Activated CD4-positive, alpha-beta memory T cell treated with anti-CD3 and anti-CD28 coated beads for 36 hours (primary cell): ENCODE measurements around the gene BICC1. TPM values are rescaled to one million over a fixed set of nuclear protein-coding genes. Genes with fewer than 3 reads are reported as not detected.

Experiments
- CTCF ChIA-PET: fragments of 350-600 bp; sonication (Branson Sonifier 250); formaldehyde crosslinking; loops from one replicate; lab custom pipeline; 2021; ENCODE audit warnings: antibody characterized with exemption, inconsistent platforms; lab: Charles Lee
- POLR2A ChIA-PET: fragments of 350-600 bp; sonication (Branson Sonifier 250); formaldehyde crosslinking; loops from one replicate; lab custom pipeline; 2021; ENCODE audit warnings: antibody characterized with exemption; lab: Charles Lee
- DNase-seq: peaks from one replicate; pipeline ENCODE4 v3.0.0-alpha.2; 2020
- H3K27ac Mint-ChIP-seq: one replicate; pipeline ENCODE4 v1.8.0; 2021; ENCODE audit warnings: mixed read lengths
- H3K27me3 Mint-ChIP-seq: one replicate; pipeline ENCODE4 v1.8.0; 2021; ENCODE audit warnings: mixed read lengths
- H3K36me3 Mint-ChIP-seq: one replicate; pipeline ENCODE4 v1.8.0; 2021; ENCODE audit warnings: mixed read lengths
- H3K4me1 Mint-ChIP-seq: one replicate; pipeline ENCODE4 v1.8.0; 2021; ENCODE audit warnings: low read depth, mixed read lengths
- H3K4me3 Mint-ChIP-seq: one replicate; pipeline ENCODE4 v1.8.0; 2021; ENCODE audit warnings: mild to moderate bottlenecking, mixed read lengths
- H3K9me3 Mint-ChIP-seq: one replicate; pipeline ENCODE4 v1.8.0; 2021; ENCODE audit warnings: mixed read lengths
- intact Hi-C: fragments of 100-400 bp; cut with micrococcal nuclease; formaldehyde crosslinking; loops from one replicate; pipeline ENCODE4 v1.15.1; 2023
- total RNA-seq, 2 experiments: library from RNA; stranded (reverse); gene quantifications; one replicate each; pipeline ENCODE4 v1.2.3, GENCODE V29; 2021

BICC1 gene
- total RNA-seq, 2 experiments from 2014 or later: not detected

GRCh38 chr10:58817201-58817846 lies 304.7 kb downstream of the BICC1 start:
- Mint-ChIP-seq H3K36me3 (no peaks in the 10 kb centered on the region), H3K27me3 (peaks cover 2% of the 10 kb centered on the region), H3K4me1 (no peaks in the 10 kb centered on the region), H3K4me3 (no peak overlapping the region), H3K9me3 (no peaks in the 10 kb centered on the region), H3K27ac (no peak overlapping the region)
- CTCF ChIA-PET: no interaction called here
- intact Hi-C loops: no loop called here
- no peak for DNase-seq
- POLR2A ChIA-PET: no interaction called here

- no peaks in the 10 kb centered on the region for H3K9me3 Mint-ChIP-seq
- H3K27ac Mint-ChIP-seq: no peak overlapping the region
- ChIA-PET CTCF (no interaction called here), POLR2A (no interaction called here)
- DNase-seq: no peak
- H3K36me3 Mint-ChIP-seq: no peaks in the 10 kb centered on the region
- peaks cover 2% of the 10 kb centered on the region for H3K27me3 Mint-ChIP-seq
- H3K4me3 Mint-ChIP-seq: no peak overlapping the region
- intact Hi-C loops: no loop called here
- no peaks in the 10 kb centered on the region for H3K4me1 Mint-ChIP-seq
Measured at GRCh38 chr10:58818900-58819299, 306.2 kb downstream of the BICC1 start.

- Mint-ChIP-seq H3K9me3 (no peaks in the 10 kb centered on the region), H3K36me3 (no peaks in the 10 kb centered on the region), H3K4me1 (no peaks in the 10 kb centered on the region), H3K27ac (no peak overlapping the region), H3K4me3 (no peak overlapping the region), H3K27me3 (peaks cover 2% of the 10 kb centered on the region)
- intact Hi-C loops: no loop called here
- DNase-seq: no peak
- POLR2A ChIA-PET: no interaction called here
- CTCF ChIA-PET: no interaction called here
Measured at GRCh38 chr10:58820386-58820785, 307.7 kb downstream of the BICC1 start.

- intact Hi-C loops: no loop called here
- H3K27ac Mint-ChIP-seq: no peak overlapping the region
- H3K36me3 Mint-ChIP-seq: no peaks in the 10 kb centered on the region
Measured at GRCh38 chr10:58820861-58821751, 308.4 kb downstream of the BICC1 start.

GRCh38 chr10:58821752-58822056 lies 309.0 kb downstream of the BICC1 start:
- H3K4me3 Mint-ChIP-seq: no peak overlapping the region
- no peak overlapping the region for H3K27ac Mint-ChIP-seq
- no peaks in the 10 kb centered on the region for H3K36me3 Mint-ChIP-seq
- DNase-seq: no peak
- no peaks in the 10 kb centered on the region for H3K9me3 Mint-ChIP-seq
- POLR2A ChIA-PET: no interaction called here
- H3K27me3 Mint-ChIP-seq: no peaks in the 10 kb centered on the region
- H3K4me1 Mint-ChIP-seq: no peaks in the 10 kb centered on the region
- CTCF ChIA-PET: interaction anchor here (0.7 kb wide), 1 partner anchor 743 kb away, joined by 3 read pairs; no protein-coding TSS in a partner anchor
- intact Hi-C loops: no loop called here

More at GRCh38 chr10:58820861-58821751, 308.4 kb downstream of the BICC1 start:
- Mint-ChIP-seq H3K27me3 (peaks cover 2% of the 10 kb centered on the region), H3K4me1 (no peaks in the 10 kb centered on the region), H3K9me3 (no peaks in the 10 kb centered on the region), H3K4me3 (no peak overlapping the region)
- CTCF ChIA-PET: interaction anchor here (0.7 kb wide), 1 partner anchor 742 kb away, joined by 3 read pairs; no protein-coding TSS in a partner anchor
- POLR2A ChIA-PET: no interaction called here
- no peak for DNase-seq

GRCh38 chr10:58823983-58824382 lies 311.3 kb downstream of the BICC1 start:
- no peaks in the 10 kb centered on the region for H3K4me1 Mint-ChIP-seq
- no peak overlapping the region for H3K4me3 Mint-ChIP-seq
- CTCF ChIA-PET: no interaction called here
- DNase-seq: no peak
- no peak overlapping the region for H3K27ac Mint-ChIP-seq
- POLR2A ChIA-PET: no interaction called here
- H3K27me3 Mint-ChIP-seq: no peaks in the 10 kb centered on the region
- H3K36me3 Mint-ChIP-seq: no peaks in the 10 kb centered on the region
- intact Hi-C loops: no loop called here
- no peaks in the 10 kb centered on the region for H3K9me3 Mint-ChIP-seq

GRCh38 chr10:58824396-58824795 lies 311.7 kb downstream of the BICC1 start:
- intact Hi-C loops: no loop called here

GRCh38 chr10:58826694-58827093 lies 314.0 kb downstream of the BICC1 start:
- no peaks in the 10 kb centered on the region for H3K4me1 Mint-ChIP-seq
- H3K36me3 Mint-ChIP-seq: no peaks in the 10 kb centered on the region
- ChIA-PET POLR2A (no interaction called here), CTCF (no interaction called here)
- no peak overlapping the region for H3K27ac Mint-ChIP-seq
- no peak overlapping the region for H3K4me3 Mint-ChIP-seq
- H3K27me3 Mint-ChIP-seq: no peaks in the 10 kb centered on the region
- DNase-seq: no peak
- intact Hi-C loops: no loop called here
- H3K9me3 Mint-ChIP-seq: no peaks in the 10 kb centered on the region

More at GRCh38 chr10:58824396-58824795, 311.7 kb downstream of the BICC1 start:
- DNase-seq: no peak
- Mint-ChIP-seq H3K4me1 (no peaks in the 10 kb centered on the region), H3K4me3 (no peak overlapping the region), H3K36me3 (no peaks in the 10 kb centered on the region), H3K27me3 (no peaks in the 10 kb centered on the region), H3K27ac (no peak overlapping the region), H3K9me3 (no peaks in the 10 kb centered on the region)
- POLR2A ChIA-PET: no interaction called here
- CTCF ChIA-PET: no interaction called here

- intact Hi-C loops: no loop called here
- DNase-seq: no peak
- CTCF ChIA-PET: no interaction called here
- H3K4me3 Mint-ChIP-seq: no peak overlapping the region
- POLR2A ChIA-PET: no interaction called here
- H3K36me3 Mint-ChIP-seq: no peaks in the 10 kb centered on the region
- H3K27ac Mint-ChIP-seq: no peak overlapping the region
- no peaks in the 10 kb centered on the region for H3K27me3 Mint-ChIP-seq
- no peaks in the 10 kb centered on the region for H3K9me3 Mint-ChIP-seq
- no peaks in the 10 kb centered on the region for H3K4me1 Mint-ChIP-seq
Measured at GRCh38 chr10:58827381-58827780, 314.7 kb downstream of the BICC1 start.

GRCh38 chr10:58829839-58830238 lies 317.2 kb downstream of the BICC1 start:
- no peak for DNase-seq
- ChIA-PET CTCF (no interaction called here), POLR2A (no interaction called here)
- intact Hi-C loops: no loop called here
- no peak overlapping the region for H3K4me3 Mint-ChIP-seq
- H3K4me1 Mint-ChIP-seq: no peaks in the 10 kb centered on the region
- H3K36me3 Mint-ChIP-seq: no peaks in the 10 kb centered on the region
- no peak overlapping the region for H3K27ac Mint-ChIP-seq
- no peaks in the 10 kb centered on the region for H3K9me3 Mint-ChIP-seq
- H3K27me3 Mint-ChIP-seq: no peaks in the 10 kb centered on the region

- ChIA-PET POLR2A (no interaction called here), CTCF (no interaction called here)
- Mint-ChIP-seq H3K4me3 (no peak overlapping the region), H3K36me3 (no peaks in the 10 kb centered on the region), H3K4me1 (no peaks in the 10 kb centered on the region), H3K27ac (no peak overlapping the region), H3K9me3 (no peaks in the 10 kb centered on the region), H3K27me3 (no peaks in the 10 kb centered on the region)
- no peak for DNase-seq
- intact Hi-C loops: no loop called here
Measured at GRCh38 chr10:58830697-58831096, 318.0 kb downstream of the BICC1 start.

- Mint-ChIP-seq H3K36me3 (no peaks in the 10 kb centered on the region), H3K9me3 (no peaks in the 10 kb centered on the region), H3K27me3 (no peaks in the 10 kb centered on the region), H3K4me1 (no peaks in the 10 kb centered on the region), H3K4me3 (no peak overlapping the region), H3K27ac (no peak overlapping the region)
- ChIA-PET CTCF (no interaction called here), POLR2A (no interaction called here)
- DNase-seq: no peak
- intact Hi-C loops: no loop called here
Measured at GRCh38 chr10:58833771-58834561, 321.3 kb downstream of the BICC1 start.
